ENCODE data around the gene GNA14.

DNA sequence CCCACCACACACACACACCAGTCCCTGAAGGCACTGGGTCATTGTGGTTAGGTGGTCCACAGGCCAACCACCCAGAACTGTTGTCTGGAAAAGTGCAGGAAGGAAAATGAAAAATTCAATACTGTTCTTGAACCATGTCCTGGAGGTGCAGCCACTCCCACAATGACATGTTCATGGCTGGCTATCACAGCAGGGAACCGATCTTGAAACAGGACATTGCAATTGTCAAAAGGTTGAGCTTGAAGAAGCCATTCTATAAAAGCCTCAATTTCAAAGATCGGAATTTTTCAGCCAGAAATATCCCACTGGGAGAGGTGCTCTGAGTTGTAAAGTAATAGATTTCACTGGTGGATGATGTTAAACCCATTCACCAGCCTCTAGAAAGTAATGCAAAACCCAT, 218.2 kb downstream of the GNA14 start:
- TF ChIP-seq ZNF10 (tag by site-specific recombination; IDR thresholded peaks at IDR 0.05): no peak
- TF ChIP-seq, protein P1, sequence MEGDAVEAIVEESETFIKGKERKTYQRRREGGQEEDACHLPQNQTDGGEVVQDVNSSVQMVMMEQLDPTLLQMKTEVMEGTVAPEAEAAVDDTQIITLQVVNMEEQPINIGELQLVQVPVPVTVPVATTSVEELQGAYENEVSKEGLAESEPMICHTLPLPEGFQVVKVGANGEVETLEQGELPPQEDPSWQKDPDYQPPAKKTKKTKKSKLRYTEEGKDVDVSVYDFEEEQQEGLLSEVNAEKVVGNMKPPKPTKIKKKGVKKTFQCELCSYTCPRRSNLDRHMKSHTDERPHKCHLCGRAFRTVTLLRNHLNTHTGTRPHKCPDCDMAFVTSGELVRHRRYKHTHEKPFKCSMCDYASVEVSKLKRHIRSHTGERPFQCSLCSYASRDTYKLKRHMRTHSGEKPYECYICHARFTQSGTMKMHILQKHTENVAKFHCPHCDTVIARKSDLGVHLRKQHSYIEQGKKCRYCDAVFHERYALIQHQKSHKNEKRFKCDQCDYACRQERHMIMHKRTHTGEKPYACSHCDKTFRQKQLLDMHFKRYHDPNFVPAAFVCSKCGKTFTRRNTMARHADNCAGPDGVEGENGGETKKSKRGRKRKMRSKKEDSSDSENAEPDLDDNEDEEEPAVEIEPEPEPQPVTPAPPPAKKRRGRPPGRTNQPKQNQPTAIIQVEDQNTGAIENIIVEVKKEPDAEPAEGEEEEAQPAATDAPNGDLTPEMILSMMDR (tag by site-specific recombination; IDR thresholded peaks at IDR 0.05): no peak
- TF ChIP-seq, protein P2, sequence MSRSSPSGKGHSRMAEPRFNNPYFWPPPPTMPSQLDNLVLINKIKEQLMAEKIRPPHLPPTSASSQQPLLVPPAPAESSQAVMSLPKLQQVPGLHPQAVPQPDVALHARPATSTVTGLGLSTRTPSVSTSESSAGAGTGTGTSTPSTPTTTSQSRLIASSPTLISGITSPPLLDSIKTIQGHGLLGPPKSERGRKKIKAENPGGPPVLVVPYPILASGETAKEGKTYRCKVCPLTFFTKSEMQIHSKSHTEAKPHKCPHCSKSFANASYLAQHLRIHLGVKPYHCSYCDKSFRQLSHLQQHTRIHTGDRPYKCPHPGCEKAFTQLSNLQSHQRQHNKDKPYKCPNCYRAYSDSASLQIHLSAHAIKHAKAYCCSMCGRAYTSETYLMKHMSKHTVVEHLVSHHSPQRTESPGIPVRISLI (tag by site-specific recombination; IDR thresholded peaks at IDR 0.05): no peak
